ENCODE data around the gene COLQ. TPM values are rescaled to one million over a fixed set of nuclear protein-coding genes. Genes with fewer than 3 reads are reported as not detected.

The COLQ gene
- total RNA-seq, 2 donors from 2014 or later: 1.8 to 5.3 TPM

GRCh38 chr3:15452961-15453360 is 68.5 kb downstream of the COLQ start:
- no peak overlapping the region for H3K27ac ChIP-seq
- no peaks in the 10 kb centered on the region for H3K36me3 ChIP-seq (replicated peaks in 1 of 2; ENCODE audit: insufficient read depth in 1 of 2, low read depth in 2 of 2)
- no peaks in the 10 kb centered on the region for H3K9me3 ChIP-seq
- 87 to 91% methylated on average over 5 of the region's 5 CpGs for WGBS, 2 donors
- H3K4me1 ChIP-seq: no peaks in the 10 kb centered on the region
- no peak for TF ChIP-seq CTCF (IDR thresholded peaks at IDR 0.05)
- no peak for TF ChIP-seq POLR2A (IDR thresholded peaks at IDR 0.05)
- intact Hi-C loops (cut with DNase I): no loop called here
- DNase-seq: no peak
- H3K27me3 ChIP-seq: no peaks in the 10 kb centered on the region
- H3K4me3 ChIP-seq: no peak overlapping the region
- ATAC-seq: no peak

- no peaks in the 10 kb centered on the region for H3K9me3 ChIP-seq
- ATAC-seq (no peak), DNase-seq (no peak)
- H3K4me3 ChIP-seq: no peak overlapping the region
- intact Hi-C loops (cut with DNase I): no loop called here
- no peak overlapping the region for H3K27ac ChIP-seq
- TF ChIP-seq POLR2A (IDR thresholded peaks at IDR 0.05) (no peak), CTCF (IDR thresholded peaks at IDR 0.05) (no peak)
- H3K36me3 ChIP-seq (replicated peaks in 1 of 2; ENCODE audit: insufficient read depth in 1 of 2, low read depth in 2 of 2): no peaks in the 10 kb centered on the region
- WGBS, 2 donors: 83 to 90% methylated on average over 7 to 9 of the region's 9 CpGs
- no peaks in the 10 kb centered on the region for H3K27me3 ChIP-seq
- no peaks in the 10 kb centered on the region for H3K4me1 ChIP-seq
These were observed 69.3 kb downstream of the COLQ start for GRCh38 chr3:15452156-15452555.

DNA sequence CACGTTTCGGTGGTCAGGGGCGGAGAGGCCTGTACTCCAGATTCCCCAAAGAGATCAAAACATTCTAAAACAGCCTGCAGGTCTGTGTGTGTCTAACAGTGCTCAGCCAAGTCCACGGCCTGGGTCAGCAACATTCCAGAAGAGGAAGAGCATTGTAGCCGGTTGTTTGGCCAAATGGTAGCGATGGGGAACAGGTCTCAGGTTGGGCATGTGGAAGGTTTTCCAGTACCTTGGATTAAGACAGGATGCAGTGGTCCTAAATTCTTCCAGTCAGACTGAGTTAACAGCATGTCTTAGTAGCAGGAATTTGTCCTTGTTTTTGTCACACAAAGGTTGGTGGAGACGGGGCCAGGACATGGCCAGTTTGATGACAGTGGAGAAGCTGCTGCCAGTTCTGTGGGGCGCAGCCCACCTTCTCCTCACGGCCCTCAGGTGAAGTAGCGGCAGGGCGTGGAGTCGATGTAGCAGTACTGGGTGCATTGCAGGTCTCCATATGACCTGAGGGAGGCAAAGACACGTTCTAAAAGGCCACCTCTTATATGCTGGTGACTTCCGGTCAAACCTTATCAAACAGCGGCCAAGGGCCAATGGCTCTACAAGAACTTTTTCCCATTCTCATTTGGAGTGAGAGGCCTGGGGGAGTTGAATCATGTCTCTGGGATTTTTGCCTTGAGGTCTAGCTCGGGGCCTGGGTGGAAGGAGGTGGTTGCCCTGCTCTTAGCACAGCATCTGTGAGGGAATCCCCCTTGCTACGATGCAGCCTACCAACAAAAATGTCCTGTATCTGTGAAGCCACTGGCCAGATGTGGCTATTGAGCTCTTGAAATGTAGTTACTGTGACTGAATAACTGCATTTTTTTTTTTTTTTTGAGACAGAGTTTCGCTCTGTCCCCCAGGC is 70.0 kb downstream of the COLQ start:
- H3K36me3 ChIP-seq (replicated peaks in 1 of 2; ENCODE audit: insufficient read depth in 1 of 2, low read depth in 2 of 2): no peaks in the 10 kb centered on the region
- WGBS, 2 donors: 86 to 95% methylated on average over 14 to 18 of the region's 18 CpGs
- TF ChIP-seq POLR2A (IDR thresholded peaks at IDR 0.05) (no peak), CTCF (IDR thresholded peaks at IDR 0.05) (no peak)
- no peak overlapping the region for H3K4me3 ChIP-seq
- no peaks in the 10 kb centered on the region for H3K9me3 ChIP-seq
- no peaks in the 10 kb centered on the region for H3K4me1 ChIP-seq
- no peak overlapping the region for H3K27ac ChIP-seq
- ATAC-seq: no peak
- no peaks in the 10 kb centered on the region for H3K27me3 ChIP-seq
- no peak for DNase-seq
- intact Hi-C loops (cut with DNase I): no loop called here

DNA sequence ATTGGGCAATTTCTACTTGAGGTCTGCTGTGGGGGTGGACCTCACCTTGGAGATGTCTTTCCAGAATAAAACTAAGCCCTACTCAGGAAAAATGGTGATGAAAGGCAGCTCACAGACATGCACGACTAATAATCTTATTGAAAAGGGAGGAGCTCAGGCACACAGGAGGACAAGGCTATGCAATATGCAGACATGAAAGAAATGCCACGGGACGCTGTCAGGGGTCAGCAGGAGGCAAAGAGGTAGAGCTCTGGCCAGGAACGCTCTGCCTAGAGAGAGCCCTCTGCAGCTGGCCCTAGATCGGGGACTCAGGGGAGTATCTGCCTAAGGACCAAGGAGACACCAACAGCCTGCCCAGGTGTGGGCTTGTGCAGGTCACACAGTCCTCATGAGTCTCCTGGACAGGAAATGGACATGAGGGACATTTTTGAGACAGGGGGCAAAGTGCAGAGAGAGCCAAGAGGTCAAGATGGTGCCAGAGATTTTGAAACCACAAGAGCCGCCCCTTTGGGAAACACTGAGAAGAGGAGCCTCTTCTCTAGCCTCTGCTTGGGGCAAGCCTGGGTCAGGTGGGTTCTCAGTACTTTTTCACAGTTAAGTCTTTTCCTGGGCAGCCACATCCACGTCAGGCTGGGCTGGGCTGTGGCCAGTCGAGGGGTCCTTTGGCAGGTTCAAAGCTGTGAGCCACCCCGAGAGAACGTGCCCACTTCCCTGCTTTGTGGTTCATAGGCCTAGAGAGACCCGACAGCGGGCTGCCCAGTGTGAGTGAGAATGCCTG is 70.9 kb downstream of the COLQ start:
- Histone ChIP-seq H3K4me1 (no peaks in the 10 kb centered on the region), H3K4me3 (no peak overlapping the region), H3K9me3 (no peaks in the 10 kb centered on the region), H3K36me3 (replicated peaks in 1 of 2; ENCODE audit: insufficient read depth in 1 of 2, low read depth in 2 of 2) (no peaks in the 10 kb centered on the region), H3K27ac (no peak overlapping the region), H3K27me3 (no peaks in the 10 kb centered on the region)
- WGBS, 2 donors: 87 to 92% methylated on average over 12 of the region's 12 CpGs
- TF ChIP-seq POLR2A (IDR thresholded peaks at IDR 0.05) (no peak), CTCF (IDR thresholded peaks at IDR 0.05) (no peak)
- intact Hi-C loops (cut with DNase I): no loop called here
- DNase-seq: no peak
- ATAC-seq: no peak

Measured in body of pancreas (tissue), 4 donors.